GM12801 (cell line): ENCODE data around the gene PRDM15.

Experiments
- TF ChIP-seq, protein P1 (sequence below): IDR thresholded peaks from one replicate; pipeline ENCODE4 v1.5.1; 2011; ENCODE audit warnings: control low read depth; ENCODE audit not compliant: insufficient read length; ENCODE audit errors: extremely low read depth

The PRDM15 gene

DNA sequence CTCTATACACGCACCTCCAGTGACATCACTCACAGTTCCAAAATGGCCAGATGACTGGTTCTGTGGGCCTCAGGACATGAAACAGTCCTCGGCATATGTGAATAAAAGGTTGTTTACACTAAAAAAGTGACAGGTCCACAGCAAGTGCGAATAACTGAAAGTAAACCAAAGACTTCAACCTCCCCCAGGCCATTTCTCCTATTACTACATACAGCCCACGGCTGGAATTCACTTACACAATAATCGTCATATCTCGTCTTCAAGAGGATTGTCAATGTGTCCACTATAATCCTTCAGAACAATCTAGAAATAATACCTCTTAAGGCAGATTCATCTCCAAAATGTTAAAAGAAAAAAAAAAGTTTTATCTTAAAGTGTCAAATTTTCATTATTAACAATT, 1.9 kb upstream of the PRDM15 start:
- TF ChIP-seq, protein P1, sequence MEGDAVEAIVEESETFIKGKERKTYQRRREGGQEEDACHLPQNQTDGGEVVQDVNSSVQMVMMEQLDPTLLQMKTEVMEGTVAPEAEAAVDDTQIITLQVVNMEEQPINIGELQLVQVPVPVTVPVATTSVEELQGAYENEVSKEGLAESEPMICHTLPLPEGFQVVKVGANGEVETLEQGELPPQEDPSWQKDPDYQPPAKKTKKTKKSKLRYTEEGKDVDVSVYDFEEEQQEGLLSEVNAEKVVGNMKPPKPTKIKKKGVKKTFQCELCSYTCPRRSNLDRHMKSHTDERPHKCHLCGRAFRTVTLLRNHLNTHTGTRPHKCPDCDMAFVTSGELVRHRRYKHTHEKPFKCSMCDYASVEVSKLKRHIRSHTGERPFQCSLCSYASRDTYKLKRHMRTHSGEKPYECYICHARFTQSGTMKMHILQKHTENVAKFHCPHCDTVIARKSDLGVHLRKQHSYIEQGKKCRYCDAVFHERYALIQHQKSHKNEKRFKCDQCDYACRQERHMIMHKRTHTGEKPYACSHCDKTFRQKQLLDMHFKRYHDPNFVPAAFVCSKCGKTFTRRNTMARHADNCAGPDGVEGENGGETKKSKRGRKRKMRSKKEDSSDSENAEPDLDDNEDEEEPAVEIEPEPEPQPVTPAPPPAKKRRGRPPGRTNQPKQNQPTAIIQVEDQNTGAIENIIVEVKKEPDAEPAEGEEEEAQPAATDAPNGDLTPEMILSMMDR = no peak

DNA sequence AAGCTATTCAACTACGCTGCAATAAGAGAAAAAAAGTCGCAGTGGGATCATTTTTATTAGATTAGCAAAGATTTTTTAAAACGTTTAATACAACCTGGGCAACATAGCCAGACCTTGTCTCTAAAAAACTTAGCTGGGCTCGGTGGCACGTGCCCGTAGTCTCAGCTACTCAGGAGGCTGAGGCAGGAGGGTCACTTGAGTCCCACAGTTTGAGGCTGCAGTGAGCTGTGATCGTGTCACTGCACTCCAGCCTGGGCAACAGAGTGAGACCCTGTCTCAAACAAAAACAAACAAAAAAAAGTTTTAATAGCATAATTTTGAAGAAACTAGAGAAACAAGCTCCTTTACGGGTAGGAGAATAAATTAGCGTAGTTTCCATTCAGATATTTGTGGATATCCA, 1.0 kb upstream of the PRDM15 start:
- TF ChIP-seq, protein P1 = no peak

DNA sequence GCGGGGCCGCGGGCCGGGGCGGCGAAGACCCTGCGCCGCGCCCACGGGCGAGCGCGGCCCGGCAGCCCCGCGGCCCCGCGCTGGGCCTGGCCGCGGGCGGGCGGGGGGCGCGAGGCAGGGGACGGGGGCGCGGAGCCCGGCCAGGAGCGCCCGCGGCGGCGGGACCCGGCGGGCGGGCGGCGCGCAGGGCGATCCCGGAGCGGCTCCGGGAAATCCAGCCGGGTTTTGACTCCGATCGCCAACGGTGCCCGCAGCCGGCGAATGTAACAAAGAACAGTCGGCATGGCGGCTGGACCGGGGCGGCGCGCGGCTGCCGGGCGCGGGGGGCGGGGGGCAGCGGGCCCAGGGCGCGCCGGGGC, 334 bp downstream of the PRDM15 start:
- TF ChIP-seq, protein P1 = no peak

DNA sequence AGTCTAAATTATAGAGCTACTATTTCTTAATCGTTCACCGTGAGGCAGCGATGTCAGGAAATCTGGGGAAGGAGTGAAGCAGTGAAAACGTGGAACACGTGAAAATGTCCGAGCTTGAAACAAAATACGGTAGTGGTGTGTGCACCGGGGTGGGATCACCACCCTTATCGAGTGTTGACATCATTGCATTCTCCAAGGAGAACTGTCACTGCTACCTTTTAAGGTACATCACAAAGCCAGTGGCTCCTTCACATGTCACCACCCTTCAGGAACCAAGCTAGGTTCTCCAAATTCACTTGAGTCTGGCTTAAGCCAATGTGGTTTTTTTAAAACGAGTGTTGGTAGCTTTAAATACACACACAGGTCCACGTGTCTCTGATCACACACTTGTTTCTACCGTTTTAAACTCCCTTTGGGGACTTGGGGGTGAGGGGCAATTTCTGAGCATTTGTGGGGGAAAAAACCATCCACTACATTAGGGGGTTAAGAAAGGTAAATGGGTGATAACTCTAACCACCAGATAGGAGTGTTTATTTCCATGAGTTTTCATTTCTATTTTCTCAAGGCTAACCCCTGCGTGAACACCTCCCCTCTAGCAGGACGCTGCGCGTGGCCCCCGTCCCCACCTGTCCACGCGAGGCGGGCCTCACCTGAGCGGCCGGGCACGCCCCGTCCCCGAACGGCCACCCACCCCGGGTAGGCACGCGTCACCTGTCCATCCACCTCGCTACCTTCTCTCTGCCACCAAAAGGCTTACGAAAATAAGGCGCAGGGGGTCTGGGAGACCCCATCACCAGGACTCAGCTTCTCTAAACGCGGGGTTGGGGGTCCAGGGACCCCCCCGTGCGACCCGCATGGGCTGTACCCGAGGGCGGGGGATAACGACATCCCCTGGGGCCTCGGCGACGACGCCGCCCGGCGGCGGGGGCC, 978 bp downstream of the PRDM15 start:
- TF ChIP-seq, protein P1 = no peak

DNA sequence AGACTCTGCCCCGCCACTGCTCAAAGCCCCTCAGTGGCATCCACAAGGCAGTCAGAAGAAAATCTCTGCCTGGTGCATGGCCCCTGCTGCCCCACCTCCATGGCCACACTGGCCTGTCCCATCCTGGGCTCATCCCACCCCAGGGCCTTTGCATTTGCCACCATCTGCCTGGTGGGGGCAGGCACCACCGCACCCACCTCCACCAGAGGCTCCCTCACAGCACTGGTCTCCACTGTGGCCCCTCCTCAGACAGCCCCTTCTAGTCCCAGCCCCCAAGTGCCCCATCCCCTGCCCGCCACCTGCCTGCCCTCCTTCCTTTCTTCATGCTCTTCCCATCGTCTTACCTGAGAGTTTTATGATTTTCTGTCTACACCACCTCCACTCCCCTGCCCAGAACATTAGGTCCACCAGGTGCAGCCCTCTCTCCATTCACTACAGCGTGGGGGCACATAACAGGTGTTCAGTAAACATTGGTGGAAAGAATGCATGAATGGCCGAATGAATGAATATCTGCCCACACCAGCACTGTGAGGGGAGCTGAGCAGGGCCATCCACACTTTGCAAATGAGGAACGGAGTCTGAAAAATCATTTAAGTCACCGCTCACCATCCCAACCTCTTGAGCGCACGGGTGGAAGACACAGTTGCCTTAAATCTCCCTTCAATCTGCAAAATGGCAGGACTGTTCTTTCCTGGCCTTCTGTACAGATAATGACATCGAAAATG, 2.1 kb downstream of the PRDM15 start:
- TF ChIP-seq, protein P1 = no peak

DNA sequence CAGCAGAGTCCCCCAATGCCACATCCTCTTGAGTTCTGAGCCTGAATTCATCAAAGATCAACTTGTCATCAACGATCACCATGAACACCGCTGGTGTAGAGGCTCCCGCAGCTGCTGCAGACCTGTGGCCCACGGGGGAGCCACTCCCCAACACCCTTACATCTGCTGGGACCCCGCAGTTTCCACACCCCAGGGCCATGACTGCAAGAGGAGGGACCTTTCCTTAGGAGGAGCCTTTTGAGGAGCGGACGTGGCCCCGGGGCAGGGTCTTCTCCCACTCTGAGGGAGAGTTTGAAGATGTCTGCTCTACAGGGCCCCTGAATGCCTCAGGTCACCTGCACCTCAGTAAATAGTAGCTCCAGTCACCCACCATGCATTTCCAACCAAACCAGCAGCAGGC, 2.7 kb downstream of the PRDM15 start:
- TF ChIP-seq, protein P1 = no peak

DNA sequence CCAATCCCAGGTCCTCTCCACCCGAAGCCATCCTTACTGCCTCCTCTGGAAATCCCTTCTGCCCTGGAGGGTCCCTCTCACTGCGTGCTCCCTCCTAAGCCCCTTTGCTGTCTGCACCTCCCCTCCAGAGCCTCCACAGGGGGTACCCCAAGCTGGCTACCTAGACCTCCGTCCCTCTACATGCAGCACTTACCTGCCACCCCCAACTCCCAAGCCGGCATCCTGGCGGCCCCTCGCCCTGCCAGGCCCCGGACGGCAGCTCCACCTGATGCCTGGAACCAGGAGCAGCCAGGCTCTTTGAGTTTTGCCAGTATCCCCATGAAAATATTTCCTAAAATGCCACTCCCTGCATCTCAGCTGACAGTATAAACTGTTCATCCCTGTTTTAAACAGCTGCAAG, 4.1 kb downstream of the PRDM15 start:
- TF ChIP-seq, protein P1 = no peak
